ENCODE results near the gene PFKP. TPM values are rescaled to one million over a fixed set of nuclear protein-coding genes. Genes with fewer than 3 reads are reported as not detected.

The PFKP gene
- total RNA-seq, 1 experiment from 2014 or later: 971 TPM

GRCh38 chr10:3123571-3124411, 56.4 kb downstream of the PFKP start:
- no peak for DNase-seq (ENCODE audit: low read depth)
- in situ Hi-C loops (cut with HindIII; ENCODE audit: low pct_unique_long_range_greater_than_20kb, low sequenced_read_pairs): no loop called here

DNA sequence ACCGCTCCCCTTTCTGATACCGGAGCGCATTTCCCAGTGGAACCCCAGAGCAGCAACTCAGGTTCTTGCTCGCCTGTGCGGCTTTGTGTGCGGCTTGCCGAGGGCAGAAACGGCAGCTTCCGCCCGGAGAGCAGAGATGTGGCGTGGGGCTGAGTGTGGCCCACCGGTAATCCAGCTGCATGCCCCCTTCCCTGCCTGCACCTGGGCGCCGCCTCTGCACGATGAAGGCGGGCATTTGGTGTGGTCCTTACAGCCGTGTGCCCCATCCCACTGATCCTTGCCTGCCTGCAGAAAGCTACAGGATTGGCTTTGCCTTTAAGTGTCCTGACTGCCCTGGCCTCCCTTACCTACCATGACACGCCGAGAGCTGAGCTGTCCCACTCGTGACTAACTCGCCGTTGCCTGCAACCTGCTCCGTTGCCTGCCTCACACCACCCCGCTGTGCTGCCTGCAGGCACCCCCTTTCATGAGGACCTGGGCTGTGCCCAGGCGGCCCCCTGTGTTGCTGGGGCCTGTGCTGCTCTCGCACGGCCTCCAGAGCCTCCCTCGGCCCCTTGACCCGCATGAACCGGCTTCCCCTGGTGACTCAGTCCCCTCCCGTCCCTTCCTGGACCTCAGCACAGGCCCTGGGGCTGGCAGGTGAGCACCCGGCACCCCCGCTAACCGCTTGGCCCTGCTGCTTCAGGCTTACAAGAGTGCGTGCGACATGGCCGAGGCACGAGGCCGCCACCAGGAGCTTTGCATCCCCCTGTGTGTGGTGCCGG, 57.2 kb downstream of the PFKP start:
- DNase-seq (ENCODE audit: low read depth): no peak
- in situ Hi-C loops (cut with HindIII; ENCODE audit: low pct_unique_long_range_greater_than_20kb, low sequenced_read_pairs): no loop called here

- no peak for DNase-seq (ENCODE audit: low read depth)
- in situ Hi-C loops (cut with HindIII; ENCODE audit: low pct_unique_long_range_greater_than_20kb, low sequenced_read_pairs): no loop called here
Observed at GRCh38 chr10:3125527-3126170, 58.3 kb downstream of the PFKP start.

DNA sequence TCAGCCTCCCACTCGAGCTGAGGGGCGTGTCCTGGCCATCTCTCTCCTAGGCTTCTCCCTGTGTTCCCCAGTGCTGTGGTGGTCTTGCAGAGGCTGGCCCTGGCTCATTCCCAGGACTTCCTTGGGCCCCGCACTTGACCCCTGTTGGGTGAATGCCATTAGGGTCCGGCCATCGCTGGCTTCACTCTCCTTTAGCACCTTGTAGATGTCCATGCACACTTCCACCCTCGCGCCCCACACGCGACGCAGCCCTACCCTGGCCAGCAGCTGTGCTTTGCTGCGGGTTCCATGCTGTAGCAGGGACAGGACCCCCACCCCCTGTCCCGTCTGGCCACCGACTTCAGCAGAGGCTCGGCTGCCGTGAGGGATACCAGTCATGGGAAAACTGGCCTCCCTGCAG, 58.9 kb downstream of the PFKP start:
- DNase-seq (ENCODE audit: low read depth): no peak
- in situ Hi-C loops (cut with HindIII; ENCODE audit: low pct_unique_long_range_greater_than_20kb, low sequenced_read_pairs): no loop called here

DNA sequence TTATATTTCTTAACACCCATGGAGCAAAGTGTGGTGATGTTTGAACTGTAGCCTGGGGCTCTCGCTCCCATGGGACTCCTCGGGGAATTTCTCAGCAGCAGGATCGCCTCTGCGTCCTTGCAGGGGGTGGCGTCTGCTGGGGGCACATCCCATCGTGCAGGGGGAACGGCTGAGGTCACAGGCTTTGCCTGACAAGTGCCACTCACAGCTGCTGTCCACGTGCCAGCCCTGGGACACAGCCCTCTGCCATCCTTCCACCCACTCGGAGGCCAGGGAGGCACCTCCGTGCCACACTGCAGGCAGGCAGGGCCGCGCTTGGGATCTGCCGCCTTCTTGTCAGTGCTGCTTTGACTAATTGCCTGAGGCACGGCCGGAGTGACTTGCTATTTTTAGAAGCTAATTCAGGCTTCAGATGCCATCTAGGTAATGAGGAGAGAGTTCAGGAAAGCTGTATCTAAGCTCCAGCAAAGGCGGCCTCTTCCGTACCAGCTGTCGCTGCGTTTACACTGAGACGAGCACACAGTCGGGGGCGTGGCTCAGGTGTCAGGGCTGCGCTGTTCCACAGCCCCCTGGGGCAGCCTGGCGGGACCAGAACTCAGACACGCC, 59.5 kb downstream of the PFKP start:
- DNase-seq (ENCODE audit: low read depth): peak; percentile 45
- in situ Hi-C loops (cut with HindIII; ENCODE audit: low pct_unique_long_range_greater_than_20kb, low sequenced_read_pairs): no loop called here

DNA sequence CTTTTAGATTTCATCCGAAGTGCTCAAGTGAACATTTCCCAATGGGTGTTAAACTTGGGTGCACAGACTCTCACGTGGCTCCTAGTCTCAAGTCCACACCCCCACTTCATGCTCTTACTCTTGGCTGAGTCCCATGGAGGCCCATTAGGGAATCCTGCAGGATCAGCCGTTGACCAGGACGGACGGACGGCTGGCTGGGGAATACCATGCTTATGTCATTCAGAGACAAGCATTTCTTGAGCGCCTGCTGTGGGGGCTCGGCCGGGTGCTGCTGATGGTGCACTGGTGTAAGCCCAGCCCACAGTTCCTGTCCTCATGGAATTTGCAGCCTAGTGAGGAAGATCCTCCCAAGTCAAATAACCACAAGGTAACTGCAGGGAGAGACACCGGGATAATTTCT, 60.6 kb downstream of the PFKP start:
- DNase-seq (ENCODE audit: low read depth): no peak
- in situ Hi-C loops (cut with HindIII; ENCODE audit: low pct_unique_long_range_greater_than_20kb, low sequenced_read_pairs): no loop called here

GRCh38 chr10:3128379-3129130, 61.2 kb downstream of the PFKP start:
- in situ Hi-C loops (cut with HindIII; ENCODE audit: low pct_unique_long_range_greater_than_20kb, low sequenced_read_pairs): no loop called here
- DNase-seq (ENCODE audit: low read depth): no peak

DNA sequence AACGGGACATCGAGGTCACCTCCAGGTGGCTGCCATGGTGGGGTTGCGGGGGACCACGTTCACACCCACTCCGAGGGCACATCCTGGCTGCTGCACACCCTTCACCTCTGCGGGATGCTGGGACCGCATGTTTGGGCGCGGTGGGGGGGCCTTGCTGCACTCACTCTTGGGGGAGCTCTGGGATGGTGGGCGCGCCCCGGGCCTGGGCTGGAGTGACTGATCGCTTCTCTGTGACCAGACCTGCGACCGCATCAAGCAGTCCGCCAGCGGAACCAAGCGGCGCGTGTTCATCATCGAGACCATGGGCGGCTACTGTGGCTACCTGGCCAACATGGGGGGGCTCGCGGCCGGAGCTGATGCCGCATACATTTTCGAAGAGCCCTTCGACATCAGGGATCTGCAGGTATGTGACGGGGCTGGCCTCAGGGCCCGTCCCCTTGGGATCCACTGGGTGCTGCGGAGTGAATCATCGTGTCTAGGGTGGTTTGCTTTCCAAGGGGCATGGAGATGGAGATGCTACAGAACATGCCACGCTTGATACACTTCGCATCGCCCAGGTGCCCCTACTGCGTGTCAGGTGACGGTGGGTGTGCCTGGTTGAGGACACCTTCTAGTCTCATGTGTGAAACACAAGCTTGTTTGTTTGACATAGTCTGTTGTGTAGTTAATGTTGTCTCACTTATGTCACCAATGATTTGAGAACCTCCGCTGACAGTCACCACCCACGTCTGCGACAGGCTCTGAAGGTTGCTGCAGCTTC, 62.4 kb downstream of the PFKP start:
- no peak for DNase-seq (ENCODE audit: low read depth)
- in situ Hi-C loops (cut with HindIII; ENCODE audit: low pct_unique_long_range_greater_than_20kb, low sequenced_read_pairs): no loop called here

- DNase-seq (ENCODE audit: low read depth): no peak
- in situ Hi-C loops (cut with HindIII; ENCODE audit: low pct_unique_long_range_greater_than_20kb, low sequenced_read_pairs): no loop called here
Observed at GRCh38 chr10:3131098-3131497, 63.8 kb downstream of the PFKP start.

GRCh38 chr10:3132036-3133025, 65.0 kb downstream of the PFKP start:
- in situ Hi-C loops (cut with HindIII; ENCODE audit: low pct_unique_long_range_greater_than_20kb, low sequenced_read_pairs): no loop called here

GRCh38 chr10:3133948-3134347, 66.6 kb downstream of the PFKP start:
- in situ Hi-C loops (cut with HindIII; ENCODE audit: low pct_unique_long_range_greater_than_20kb, low sequenced_read_pairs): no loop called here
- DNase-seq (ENCODE audit: low read depth): no peak

More at GRCh38 chr10:3132036-3133025, 65.0 kb downstream of the PFKP start:
- no peak for DNase-seq (ENCODE audit: low read depth)

DNA sequence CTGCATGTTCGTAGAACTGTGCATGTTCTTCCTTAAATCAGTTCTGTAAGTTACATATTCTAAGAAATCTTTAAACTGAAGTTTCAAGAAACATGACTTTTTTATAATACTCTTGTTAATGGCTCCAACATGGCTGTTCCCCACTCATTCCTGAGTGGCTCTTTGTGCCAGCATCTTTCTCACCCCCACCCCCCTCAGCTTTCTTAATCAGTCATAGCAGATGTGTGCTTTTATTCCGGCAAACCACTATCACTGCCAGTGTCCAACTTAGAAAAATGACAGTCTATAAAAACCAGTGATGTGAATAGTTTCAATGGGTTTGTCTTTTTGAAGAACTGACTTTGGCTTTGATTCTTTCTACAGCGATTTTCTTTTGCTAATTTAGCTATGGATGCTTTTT, 67.7 kb downstream of the PFKP start:
- in situ Hi-C loops (cut with HindIII; ENCODE audit: low pct_unique_long_range_greater_than_20kb, low sequenced_read_pairs): no loop called here
- no peak for DNase-seq (ENCODE audit: low read depth)

DNA sequence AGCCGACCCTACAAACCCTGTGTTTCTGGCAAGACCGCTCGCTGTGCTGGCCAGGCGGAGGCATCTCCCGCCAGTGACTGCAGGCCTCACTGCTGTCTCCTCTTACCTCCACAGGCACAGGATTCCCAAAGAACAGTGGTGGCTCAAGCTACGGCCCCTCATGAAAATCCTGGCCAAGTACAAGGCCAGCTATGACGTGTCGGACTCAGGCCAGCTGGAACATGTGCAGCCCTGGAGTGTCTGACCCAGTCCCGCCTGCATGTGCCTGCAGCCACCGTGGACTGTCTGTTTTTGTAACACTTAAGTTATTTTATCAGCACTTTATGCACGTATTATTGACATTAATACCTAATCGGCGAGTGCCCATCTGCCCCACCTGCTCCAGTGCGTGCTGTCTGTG, 69.0 kb downstream of the PFKP start:
- DNase-seq (ENCODE audit: low read depth): no peak
- in situ Hi-C loops (cut with HindIII; ENCODE audit: low pct_unique_long_range_greater_than_20kb, low sequenced_read_pairs): no loop called here

DNA sequence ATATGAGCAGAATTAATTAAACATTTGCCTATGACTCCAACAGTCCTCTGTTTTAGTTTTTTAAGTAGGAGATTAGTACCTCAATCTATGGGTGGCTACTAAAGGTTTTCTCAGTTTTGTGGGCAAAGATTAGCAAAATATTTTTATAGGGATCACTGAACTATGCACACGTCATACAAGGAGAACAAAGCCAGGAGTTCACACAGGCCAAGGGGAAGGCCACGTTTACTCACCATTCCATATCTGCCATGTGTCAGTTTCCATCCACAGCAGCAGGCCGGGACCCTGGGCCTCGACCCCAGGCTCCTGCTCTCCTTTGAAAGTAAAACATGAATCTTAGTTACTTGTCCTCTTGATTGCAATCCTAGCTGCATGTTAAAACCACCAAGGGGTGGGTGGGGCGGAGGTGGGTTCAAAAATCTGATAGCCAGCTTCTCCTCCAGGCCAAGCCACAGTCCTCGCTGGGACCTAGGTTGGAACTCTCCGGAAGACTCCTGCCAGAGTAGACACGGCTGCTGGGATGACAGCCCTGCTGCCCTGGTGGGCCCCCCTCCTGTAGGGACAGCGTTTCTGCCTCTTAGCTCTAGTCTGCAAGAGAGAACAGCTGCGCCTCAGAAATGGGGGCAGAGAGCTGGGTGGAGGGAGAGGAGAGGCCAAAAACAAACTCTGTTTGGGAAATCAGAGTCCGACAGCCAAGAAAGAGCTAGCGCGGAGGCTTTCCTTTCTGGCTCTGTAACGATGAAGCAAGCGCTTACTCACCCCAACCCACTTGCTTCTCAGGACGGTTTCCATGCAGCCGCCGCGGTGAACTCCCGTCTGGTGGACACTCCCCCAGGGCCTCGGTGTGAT, 69.6 kb downstream of the PFKP start:
- in situ Hi-C loops (cut with HindIII; ENCODE audit: low pct_unique_long_range_greater_than_20kb, low sequenced_read_pairs): no loop called here
- DNase-seq (ENCODE audit: low read depth): no peak

DNA sequence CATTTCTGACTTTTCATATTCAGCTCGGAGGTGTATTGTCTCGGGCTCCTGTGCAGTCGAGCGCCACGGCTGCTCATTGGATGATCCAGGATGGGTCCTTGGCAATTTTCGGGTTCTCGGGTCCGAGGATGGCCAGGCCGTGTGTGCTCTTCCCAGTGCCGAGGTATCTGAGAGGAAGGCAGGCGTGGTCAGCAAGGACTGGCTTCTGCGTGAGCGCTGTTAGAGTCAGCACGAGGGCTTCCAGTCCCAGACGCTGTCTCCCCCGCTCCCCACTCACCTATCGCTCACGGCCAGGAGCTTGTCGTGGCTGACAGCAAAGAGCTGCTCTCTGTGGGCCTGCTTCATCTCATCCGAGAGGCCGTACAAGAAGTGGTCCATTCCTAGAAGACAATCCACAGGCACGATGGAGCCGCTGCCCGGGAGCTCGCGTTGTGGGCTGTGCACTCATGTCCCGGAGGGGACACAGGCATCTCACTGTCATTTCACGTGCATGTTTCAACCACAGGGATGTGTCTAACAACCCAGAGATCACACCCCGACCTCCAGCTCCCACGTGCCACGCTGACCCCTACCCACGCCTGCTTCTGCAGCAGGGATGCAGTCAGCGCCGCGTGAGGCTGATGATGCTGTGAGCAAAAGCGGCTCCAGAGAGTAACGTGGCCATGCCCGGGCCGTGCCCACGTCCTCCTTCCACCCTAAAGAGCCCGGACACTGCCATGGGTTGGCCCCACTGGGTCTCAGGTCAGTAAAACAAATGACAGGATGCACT, 70.8 kb downstream of the PFKP start:
- no peak for DNase-seq (ENCODE audit: low read depth)
- in situ Hi-C loops (cut with HindIII; ENCODE audit: low pct_unique_long_range_greater_than_20kb, low sequenced_read_pairs): no loop called here
